Ishikawa (cell line): ENCODE measurements around the gene HLX.

ENCODE experiments used
- CEBPB ChIP-seq: IDR thresholded peaks from 2 replicates; pipeline ENCODE4 v1.6.1; 2012
- CREB1 ChIP-seq: IDR thresholded peaks from 2 replicates; pipeline ENCODE4 v1.6.1; 2012; ENCODE audit warnings: low read depth
- EGR1 ChIP-seq: IDR thresholded peaks from 2 replicates; pipeline ENCODE4 v1.6.1; 2012
- EP300 ChIP-seq: IDR thresholded peaks from 2 replicates; pipeline ENCODE4 v1.6.1; 2012; ENCODE audit warnings: borderline replicate concordance
- FOXM1 ChIP-seq: IDR thresholded peaks from 2 replicates; pipeline ENCODE4 v1.6.1; 2012; ENCODE audit warnings: low read depth, borderline replicate concordance
- MAX ChIP-seq: IDR thresholded peaks from 2 replicates; pipeline ENCODE4 v1.6.1; 2012
- NFIC ChIP-seq: IDR thresholded peaks from 2 replicates; pipeline ENCODE4 v1.6.1; 2012
- RAD21 ChIP-seq: IDR thresholded peaks from 2 replicates; pipeline ENCODE4 v1.6.1; 2012; ENCODE audit warnings: low read depth
- REST ChIP-seq: IDR thresholded peaks from 2 replicates; pipeline ENCODE4 v1.6.1; 2012; ENCODE audit warnings: low read depth, mild to moderate bottlenecking
- TAF1 ChIP-seq: IDR thresholded peaks from 2 replicates; pipeline ENCODE4 v1.6.1; 2012; ENCODE audit warnings: low read depth, mild to moderate bottlenecking
- TCF12 ChIP-seq: IDR thresholded peaks from 2 replicates; pipeline ENCODE4 v1.6.1; 2012; ENCODE audit warnings: low read depth
- USF1 ChIP-seq: IDR thresholded peaks from 2 replicates; pipeline ENCODE4 v1.6.1; 2012
- YY1 ChIP-seq: IDR thresholded peaks from 2 replicates; pipeline ENCODE4 v1.6.1; 2012; ENCODE audit warnings: low read depth
- ZBTB7A ChIP-seq: IDR thresholded peaks from 2 replicates; pipeline ENCODE4 v1.6.1; 2012; ENCODE audit warnings: low read depth

- TF ChIP-seq TAF1 (no peak), RAD21 (peak; percentile 30; the same call in 1 of the 2 replicates), EP300 (no peak), EGR1 (no peak), USF1 (no peak), FOXM1 (no peak), YY1 (no peak), MAX (no peak), NFIC (no peak), REST (no peak), TCF12 (no peak), CREB1 (no peak), CEBPB (no peak), ZBTB7A (no peak)
Observed at GRCh38 chr1:220908757-220909156, 29.5 kb downstream of the HLX start.
